H1 (cell line): ENCODE data around the gene PLLP. TPM values are rescaled to one million over a fixed set of nuclear protein-coding genes. Genes with fewer than 3 reads are reported as not detected.

Experiments used
- polyA plus RNA-seq, 7 experiments: library from polyadenylated mRNA; depleted of rRNA in 3 of 7; stranded (reverse) in 5 of 7; unstranded in 2 of 7; fragments of >200 nt in 5 of 7; fragments of 200-250 nt in 2 of 7; gene quantifications; 1 replicate in 5 of 7; 2 replicates in 1 of 7; 4 replicates in 1 of 7; pipeline versions ENCODE4 v1.2.1 to v1.2.3, GENCODE V29; 2011 to 2013; ENCODE audit warnings: missing spikeins in 2 of 7, mixed read lengths in 2 of 7
- total RNA-seq: library from RNA; stranded (reverse); fragmentation: NEBNext Ultra II Directional; extraction: Animal tissue kit (Norgen Biotek cat#: 25700); gene quantifications from 2 replicates; pipeline ENCODE4 v1.2.1, GENCODE V29; 2021
- TF ChIP-seq, protein P1 (sequence below), 3 experiments: IDR thresholded peaks; 1 replicate in 2 of 3; 2 replicates in 1 of 3; pipeline versions ENCODE4 v1.5.1 to v1.6.1; 2011; ENCODE audit warnings: low read length in 3 of 3, mild to moderate bottlenecking in 3 of 3, inconsistent platforms in 2 of 3, low read depth in 1 of 3, moderate library complexity in 1 of 3; ENCODE audit not compliant: insufficient read depth in 1 of 3; ENCODE audit errors: control extremely low read depth in 1 of 3

The PLLP gene
- total and polyA plus RNA-seq, 2 of the 8 experiments (the other 6 are each of a cell fraction or from before 2014, with no cell fraction given), result 2.9 to 10.6 TPM

- TF ChIP-seq, protein P1, sequence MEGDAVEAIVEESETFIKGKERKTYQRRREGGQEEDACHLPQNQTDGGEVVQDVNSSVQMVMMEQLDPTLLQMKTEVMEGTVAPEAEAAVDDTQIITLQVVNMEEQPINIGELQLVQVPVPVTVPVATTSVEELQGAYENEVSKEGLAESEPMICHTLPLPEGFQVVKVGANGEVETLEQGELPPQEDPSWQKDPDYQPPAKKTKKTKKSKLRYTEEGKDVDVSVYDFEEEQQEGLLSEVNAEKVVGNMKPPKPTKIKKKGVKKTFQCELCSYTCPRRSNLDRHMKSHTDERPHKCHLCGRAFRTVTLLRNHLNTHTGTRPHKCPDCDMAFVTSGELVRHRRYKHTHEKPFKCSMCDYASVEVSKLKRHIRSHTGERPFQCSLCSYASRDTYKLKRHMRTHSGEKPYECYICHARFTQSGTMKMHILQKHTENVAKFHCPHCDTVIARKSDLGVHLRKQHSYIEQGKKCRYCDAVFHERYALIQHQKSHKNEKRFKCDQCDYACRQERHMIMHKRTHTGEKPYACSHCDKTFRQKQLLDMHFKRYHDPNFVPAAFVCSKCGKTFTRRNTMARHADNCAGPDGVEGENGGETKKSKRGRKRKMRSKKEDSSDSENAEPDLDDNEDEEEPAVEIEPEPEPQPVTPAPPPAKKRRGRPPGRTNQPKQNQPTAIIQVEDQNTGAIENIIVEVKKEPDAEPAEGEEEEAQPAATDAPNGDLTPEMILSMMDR (IDR thresholded peaks at IDR 0.05; ENCODE audit: control extremely low read depth in 1 of 3, insufficient read depth in 1 of 3, low read depth in 1 of 3, low read length in 3 of 3), result no peak
Observed at GRCh38 chr16:57278494-57278893, 6.0 kb downstream of the PLLP start (continued).
